ENCODE results near the gene CTR9. TPM values are rescaled to one million over a fixed set of nuclear protein-coding genes. Genes with fewer than 3 reads are reported as not detected.

CTR9 gene
- total RNA-seq, 1 donor from 2014 or later = 22.9 TPM

GRCh38 chr11:10784232-10785145 lies 33.4 kb downstream of the CTR9 start:
- Histone ChIP-seq H3K9me3 (replicated peaks) (no peaks in the 10 kb centered on the region), H3K4me1 (peaks cover 38% of the 10 kb centered on the region), H3K4me3 (no peak overlapping the region), H3K36me3 (peaks cover 6% of the 10 kb centered on the region), H3K27me3 (ENCODE audit: low read depth) (no peaks in the 10 kb centered on the region), H3K27ac (replicated peaks) (peak overlapping the region; percentile 60)
- intact Hi-C loops (cut with micrococcal nuclease) = no loop called here
- no peak for TF ChIP-seq CTCF (IDR thresholded peaks at IDR 0.05; ENCODE audit: borderline replicate concordance)
- DNase-seq = peak; percentile 28

DNA sequence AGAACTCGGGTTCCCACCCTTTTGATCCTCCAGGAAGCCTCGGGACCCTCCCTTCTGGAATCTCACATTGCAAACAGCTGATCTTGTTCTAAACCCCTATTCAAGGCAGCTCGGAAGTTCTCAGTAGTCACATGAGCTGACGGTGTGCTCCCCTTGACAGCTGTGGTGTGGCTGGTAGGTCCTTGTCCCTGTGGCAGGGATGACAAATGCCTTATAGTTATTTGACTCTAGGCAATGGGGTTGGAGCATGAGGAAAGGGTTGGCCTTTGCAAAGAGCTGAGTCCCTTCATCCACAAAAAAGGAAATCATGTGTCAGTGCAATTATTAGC lies 34.1 kb downstream of the CTR9 start:
- H3K27me3 ChIP-seq (ENCODE audit: low read depth) = no peaks in the 10 kb centered on the region
- DNase-seq = no peak
- TF ChIP-seq CTCF (IDR thresholded peaks at IDR 0.05; ENCODE audit: borderline replicate concordance) = no peak
- intact Hi-C loops (cut with micrococcal nuclease) = no loop called here
- H3K4me3 ChIP-seq = no peak overlapping the region
- H3K27ac ChIP-seq (replicated peaks) = peak overlapping the region; percentile 60
- H3K36me3 ChIP-seq = peaks cover under 1% of the 10 kb centered on the region
- H3K4me1 ChIP-seq = peaks cover 33% of the 10 kb centered on the region
- no peaks in the 10 kb centered on the region for H3K9me3 ChIP-seq (replicated peaks)

DNA sequence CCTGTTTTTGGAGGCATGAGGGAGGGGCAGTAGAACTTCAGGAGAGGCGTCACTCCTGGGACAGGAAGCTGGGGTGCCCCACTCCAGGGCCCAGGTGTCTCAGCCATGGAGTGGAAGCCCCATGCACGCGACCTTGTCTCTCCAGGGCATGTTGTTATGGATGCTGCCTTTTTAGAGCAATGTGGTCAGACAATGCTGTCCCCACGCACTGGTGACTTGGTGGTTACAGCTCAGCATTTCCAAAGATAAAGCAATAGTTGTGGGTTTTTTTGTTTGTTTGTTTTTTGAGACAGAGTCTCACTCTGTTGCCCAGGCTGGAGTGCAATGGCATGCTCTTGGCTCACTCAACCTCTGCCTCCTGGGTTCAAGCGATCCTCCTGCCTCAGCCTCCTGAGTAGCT lies 35.4 kb downstream of the CTR9 start:
- Histone ChIP-seq H3K9me3 (replicated peaks) (no peaks in the 10 kb centered on the region), H3K27me3 (ENCODE audit: low read depth) (no peaks in the 10 kb centered on the region), H3K4me1 (peaks cover 27% of the 10 kb centered on the region), H3K36me3 (no peaks in the 10 kb centered on the region), H3K4me3 (no peak overlapping the region), H3K27ac (replicated peaks) (no peak overlapping the region)
- TF ChIP-seq CTCF (IDR thresholded peaks at IDR 0.05; ENCODE audit: borderline replicate concordance) = no peak
- no peak for DNase-seq
- intact Hi-C loops (cut with micrococcal nuclease) = no loop called here

DNA sequence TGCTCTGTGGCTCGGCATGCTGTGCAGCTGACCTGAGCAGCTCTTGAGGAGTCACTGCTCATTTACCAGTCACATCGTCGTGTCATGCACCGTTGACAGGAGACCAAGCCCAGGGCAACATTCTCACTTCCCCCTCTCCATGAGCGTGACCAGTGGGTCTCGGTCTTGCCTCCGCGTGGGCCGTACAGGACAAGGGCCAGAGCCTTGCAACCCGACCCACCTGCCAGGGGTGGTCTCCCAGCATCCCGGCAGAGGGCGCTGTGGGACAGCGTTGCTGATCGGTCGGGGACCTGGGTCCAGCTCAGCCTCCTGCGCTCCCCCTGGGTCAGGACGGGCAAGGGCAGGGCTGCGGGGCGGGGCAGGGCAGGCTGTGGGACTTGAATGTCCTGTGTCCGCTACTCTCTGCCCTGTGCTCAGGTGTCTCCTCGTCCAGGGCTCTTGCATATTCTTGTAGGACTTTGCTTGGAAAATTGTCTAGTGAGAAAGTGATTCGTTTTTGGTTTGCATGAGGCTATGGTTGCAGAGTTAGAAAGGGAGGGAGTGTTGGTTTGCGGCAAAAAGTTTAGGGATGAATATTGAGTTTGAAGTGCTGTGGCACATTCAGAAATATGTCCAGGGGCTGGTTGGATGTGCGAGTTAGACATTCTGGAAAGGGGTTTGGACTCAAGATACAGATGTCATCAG lies 41.5 kb downstream of the CTR9 start:
- Histone ChIP-seq H3K4me3 (peak overlapping the region; percentile 38), H3K27me3 (ENCODE audit: low read depth) (no peaks in the 10 kb centered on the region), H3K27ac (replicated peaks) (no peak overlapping the region), H3K4me1 (peaks cover 9% of the 10 kb centered on the region), H3K9me3 (replicated peaks) (no peaks in the 10 kb centered on the region), H3K36me3 (peaks cover 22% of the 10 kb centered on the region)
- DNase-seq = peak; percentile 87
- intact Hi-C loops (cut with micrococcal nuclease) = loop anchor here (10.0 kb wide), 2 partner anchors 112 to 232 kb away; no protein-coding TSS in a partner anchor
- TF ChIP-seq CTCF (IDR thresholded peaks at IDR 0.05; ENCODE audit: borderline replicate concordance) = peak; percentile 95

GRCh38 chr11:10793470-10794255 lies 42.6 kb downstream of the CTR9 start:
- Histone ChIP-seq H3K27me3 (ENCODE audit: low read depth) (no peaks in the 10 kb centered on the region), H3K27ac (replicated peaks) (no peak overlapping the region), H3K4me3 (no peak overlapping the region), H3K36me3 (peaks cover 34% of the 10 kb centered on the region), H3K9me3 (replicated peaks) (no peaks in the 10 kb centered on the region), H3K4me1 (peaks cover 18% of the 10 kb centered on the region)
- DNase-seq = no peak
- intact Hi-C loops (cut with micrococcal nuclease) = loop anchor here (10.0 kb wide), 2 partner anchors 111 to 231 kb away; no protein-coding TSS in a partner anchor
- no peak for TF ChIP-seq CTCF (IDR thresholded peaks at IDR 0.05; ENCODE audit: borderline replicate concordance)

Data from left ventricle myocardium inferior (tissue), 1 donor.